Panc1 (cell line): Measurements from ENCODE around the gene SMIM34.
"Not testable (repeated sequence)": the region's sequence is repeated elsewhere in the genome, so short reads cannot be mapped to it uniquely, and the experiment has no call there.

Experiments
- CTCF ChIP-seq: fragments of 450-650 bp; IDR thresholded peaks from 2 replicates; pipeline ENCODE4 v1.5.1; 2017; ENCODE audit warnings: mild to moderate bottlenecking
- POLR2AphosphoS5 ChIP-seq: IDR thresholded peaks from 2 replicates; pipeline ENCODE4 v1.6.1; 2012; ENCODE audit warnings: mild to moderate bottlenecking, low read depth, low read length, moderate library complexity
- SIN3A ChIP-seq: IDR thresholded peaks from 2 replicates; pipeline ENCODE4 v1.6.1; 2012; ENCODE audit warnings: low read depth, mild to moderate bottlenecking, low read length, moderate library complexity, borderline replicate concordance; ENCODE audit not compliant: insufficient read depth
- TCF7L2 ChIP-seq: IDR thresholded peaks from 2 replicates; pipeline ENCODE4 v1.6.1; 2011; ENCODE audit warnings: mild to moderate bottlenecking, low read depth, low read length, inconsistent platforms

- TF ChIP-seq CTCF, SIN3A, TCF7L2, POLR2AphosphoS5: not testable (repeated sequence)
Measured at GRCh38 chr21:34374462-34374861, 49.3 kb downstream of the SMIM34 start.
